H1 (cell line): ENCODE results near the gene KLHL30. TPM values are rescaled to one million over a fixed set of nuclear protein-coding genes. Genes with fewer than 3 reads are reported as not detected.

Experiments
- CTCF ChIA-PET: fragments of 300-600 bp; sonication (Branson Sonifier 250); formaldehyde crosslinking; loops from one replicate; lab custom pipeline; 2021; ENCODE audit not compliant: partially characterized antibody; lab: Charles Lee
- POLR2A ChIA-PET: fragments of 300-600 bp; sonication (Branson Sonifier 250); formaldehyde crosslinking; loops from one replicate; lab custom pipeline; 2021; ENCODE audit warnings: inconsistent platforms; ENCODE audit not compliant: partially characterized antibody; lab: Charles Lee
- DNase-seq, 2 experiments: peaks; one replicate each; pipeline versions ENCODE4 v3.0.0 to v3.0.0-alpha.2; 2010 to 2022; ENCODE audit warnings: low spot score in 2 of 2, low read depth in 1 of 2, mixed read lengths in 1 of 2
- FAIRE-seq: peaks from 2 replicates; lab custom pipeline; 2011; peaks lifted over from hg19 to GRCh38; lab: Jason Lieb, UNC
- H2AFZ ChIP-seq: 2 replicates; pipeline ENCODE4 v1.8.1; 2012; ENCODE audit warnings: low read length, inconsistent platforms
- H2AK5ac ChIP-seq: 2 replicates; pipeline ENCODE4 v1.6.1; 2013; ENCODE audit warnings: low read depth, low read length
- H2BK120ac ChIP-seq: replicated peaks from 2 replicates; pipeline ENCODE3; 2013; ENCODE audit warnings: low read depth, low read length, inconsistent platforms
- H2BK12ac ChIP-seq: 2 replicates; pipeline ENCODE4 v1.6.1; 2013; ENCODE audit warnings: low read depth, low read length
- H2BK15ac ChIP-seq: 2 replicates; pipeline ENCODE4 v1.6.1; 2013; ENCODE audit warnings: low read length
- H2BK20ac ChIP-seq: 2 replicates; pipeline ENCODE4 v1.6.1; 2013; ENCODE audit warnings: low read length
- H2BK5ac ChIP-seq: 2 replicates; pipeline ENCODE4 v1.6.1; 2013; ENCODE audit warnings: low read depth, low read length
- H3K14ac ChIP-seq: 2 replicates; pipeline ENCODE4 v1.6.1; 2013; ENCODE audit warnings: inconsistent platforms; ENCODE audit not compliant: insufficient read length
- H3K18ac ChIP-seq: 2 replicates; pipeline ENCODE4 v1.6.1; 2013; ENCODE audit warnings: low read length; ENCODE audit errors: extremely low read depth
- H3K23ac ChIP-seq: 2 replicates; pipeline ENCODE4 v1.6.1; 2013; ENCODE audit warnings: inconsistent platforms; ENCODE audit not compliant: insufficient read length
- H3K23me2 ChIP-seq: 2 replicates; pipeline ENCODE4 v1.6.1; 2013; ENCODE audit warnings: low read depth, low read length
- H3K27ac ChIP-seq: 2 replicates; pipeline ENCODE4 v1.6.1; 2011; ENCODE audit warnings: low read depth, low read length, inconsistent platforms
- H3K27me3 ChIP-seq, 4 experiments: replicated peaks in 1 of 4; 1 replicate in 1 of 4; 2 replicates in 3 of 4; pipeline versions ENCODE4 v1.6.1 to v1.8.1; 2011 to 2013; ENCODE audit warnings: low read length in 3 of 4, mild to moderate bottlenecking in 3 of 4, inconsistent platforms in 2 of 4, mixed read lengths in 2 of 4, moderate library complexity in 1 of 4; ENCODE audit not compliant: control insufficient read depth in 3 of 4, insufficient read depth in 3 of 4; ENCODE audit errors: extremely low read depth in 1 of 4
- H3K36me3 ChIP-seq, 4 experiments: 2 replicates each; pipeline versions ENCODE4 v1.6.1 to v1.8.1; 2011 to 2013; ENCODE audit warnings: mild to moderate bottlenecking in 4 of 4, low read length in 3 of 4, moderate library complexity in 2 of 4, control low read depth in 1 of 4, inconsistent platforms in 1 of 4; ENCODE audit not compliant: insufficient read depth in 4 of 4, control insufficient read depth in 2 of 4
- H3K4ac ChIP-seq: replicated peaks from 2 replicates; pipeline ENCODE3; 2013; ENCODE audit warnings: low read length, low read depth, mixed read lengths, inconsistent platforms; ENCODE audit not compliant: insufficient read length
- H3K4me1 ChIP-seq, 4 experiments: replicated peaks in 1 of 4; 1 replicate in 1 of 4; 2 replicates in 3 of 4; pipeline versions ENCODE4 v1.6.1 to v1.8.1; 2011 to 2013; ENCODE audit warnings: low read length in 3 of 4, inconsistent platforms in 2 of 4, mixed read lengths in 1 of 4; ENCODE audit not compliant: insufficient read depth in 4 of 4, control insufficient read depth in 3 of 4
- H3K4me2 ChIP-seq, 2 experiments: 2 replicates each; pipeline versions ENCODE4 v1.6.1 to v1.8.1; 2011 to 2013; ENCODE audit warnings: low read depth in 2 of 2, low read length in 2 of 2, control low read depth in 1 of 2, inconsistent platforms in 1 of 2, mild to moderate bottlenecking in 1 of 2; ENCODE audit not compliant: insufficient read depth in 1 of 2
- H3K4me3 ChIP-seq, 4 experiments: fragments of 200-600, 300-600 bp in 1 of 4; sonication (generic), shearing (Covaris generic), sonication (Bioruptor Twin) in 1 of 4; 2 replicates each; pipeline versions ENCODE4 v1.5.1 to v1.8.1; 2011 to 2016; ENCODE audit warnings: low read length in 4 of 4, low read depth in 3 of 4, control low read depth in 2 of 4, inconsistent platforms in 2 of 4, mild to moderate bottlenecking in 2 of 4, mixed read lengths in 1 of 4, moderate library complexity in 1 of 4; ENCODE audit not compliant: insufficient read depth in 2 of 4; ENCODE audit errors: extremely low read depth in 1 of 4
- H3K56ac ChIP-seq: replicated peaks from 2 replicates; pipeline ENCODE3; 2013; ENCODE audit warnings: low read depth, mild to moderate bottlenecking, mixed read lengths, low read length, inconsistent platforms; ENCODE audit not compliant: insufficient read length
- H3K79me1 ChIP-seq: 2 replicates; pipeline ENCODE4 v1.6.1; 2013; ENCODE audit warnings: low read depth, low read length, control low read depth
- H3K79me2 ChIP-seq, 2 experiments: 2 replicates each; pipeline versions ENCODE4 v1.6.1 to v1.8.1; 2012 to 2013; ENCODE audit warnings: low read length in 2 of 2, mild to moderate bottlenecking in 2 of 2, inconsistent platforms in 1 of 2; ENCODE audit not compliant: insufficient read depth in 2 of 2, control insufficient read depth in 1 of 2
- H3K9ac ChIP-seq, 4 experiments: replicated peaks in 1 of 4; 1 replicate in 1 of 4; 2 replicates in 3 of 4; pipeline versions ENCODE4 v1.6.1 to v1.8.1; 2011 to 2013; ENCODE audit warnings: low read depth in 3 of 4, low read length in 3 of 4, control low read depth in 2 of 4, mild to moderate bottlenecking in 2 of 4, moderate library complexity in 2 of 4, inconsistent platforms in 1 of 4; ENCODE audit errors: extremely low read depth in 1 of 4
- H3K9me3 ChIP-seq, 2 experiments: 2 replicates each; pipeline versions ENCODE4 v1.6.1 to v1.8.1; 2012 to 2013; ENCODE audit warnings: mild to moderate bottlenecking in 2 of 2, moderate library complexity in 2 of 2, control low read depth in 1 of 2, inconsistent platforms in 1 of 2, low read depth in 1 of 2, low read length in 1 of 2, mixed read lengths in 1 of 2; ENCODE audit not compliant: insufficient read depth in 2 of 2
- H4K20me1 ChIP-seq, 2 experiments: replicated peaks in 1 of 2; 2 replicates each; pipeline versions ENCODE3 to v1.8.1; 2011 to 2013; ENCODE audit warnings: inconsistent platforms in 2 of 2, low read length in 2 of 2, mild to moderate bottlenecking in 1 of 2; ENCODE audit not compliant: insufficient read depth in 2 of 2, control insufficient read depth in 1 of 2
- H4K5ac ChIP-seq: 2 replicates; pipeline ENCODE4 v1.6.1; 2013; ENCODE audit warnings: low read length, low read depth, mixed read lengths, inconsistent platforms; ENCODE audit not compliant: insufficient read length
- H4K8ac ChIP-seq: 2 replicates; pipeline ENCODE4 v1.8.0; 2013; ENCODE audit warnings: mild to moderate bottlenecking, moderate library complexity, low read length, inconsistent platforms; ENCODE audit not compliant: insufficient read depth; ENCODE audit errors: extremely low read depth
- H4K91ac ChIP-seq: replicated peaks from 2 replicates; pipeline ENCODE3; 2013; ENCODE audit warnings: low read length, mixed read lengths, inconsistent platforms; ENCODE audit not compliant: insufficient read length
- CTBP2 ChIP-seq: IDR thresholded peaks from 2 replicates; pipeline ENCODE4 v1.7.0; 2011; ENCODE audit warnings: borderline replicate concordance, mild to moderate bottlenecking, moderate library complexity, mixed read lengths, low read length; ENCODE audit not compliant: insufficient read depth, insufficient read length
- JUN ChIP-seq: IDR thresholded peaks from 2 replicates; pipeline ENCODE4 v1.6.1; 2011; ENCODE audit warnings: low read depth, mild to moderate bottlenecking, improper control_type of control experiment, low read length
- KDM4A ChIP-seq: IDR thresholded peaks from one replicate; pipeline ENCODE4 v1.7.1; 2012; ENCODE audit warnings: low read depth, mild to moderate bottlenecking, moderate library complexity, low read length, inconsistent platforms; ENCODE audit not compliant: severe bottlenecking
- WGBS, 2 experiments: shearing (Covaris generic) in 1 of 2; methylation state at CpG; one replicate each; pipeline versions ENCODE4 v1.1.6 to v1.1.7; 2013 to 2015; ENCODE audit warnings: low lambda C conversion rate in 2 of 2, mixed read lengths in 2 of 2, inconsistent platforms in 1 of 2, low coverage in 1 of 2, missing lambda C conversion rate in 1 of 2; ENCODE audit not compliant: insufficient replicate concordance in 2 of 2, insufficient coverage in 1 of 2, insufficient read length in 1 of 2; ENCODE audit errors: extremely low coverage in 1 of 2, missing lambda C conversion rate in 1 of 2; 5-methylcytosine and 5-hydroxymethylcytosine counted together
- polyA plus RNA-seq, 7 experiments: library from polyadenylated mRNA; depleted of rRNA in 3 of 7; stranded (reverse) in 5 of 7; unstranded in 2 of 7; fragments of >200 nt in 5 of 7; fragments of 200-250 nt in 2 of 7; gene quantifications; 1 replicate in 5 of 7; 2 replicates in 1 of 7; 4 replicates in 1 of 7; pipeline versions ENCODE4 v1.2.1 to v1.2.3, GENCODE V29; 2011 to 2013; ENCODE audit warnings: missing spikeins in 2 of 7, mixed read lengths in 2 of 7
- total RNA-seq: library from RNA; stranded (reverse); fragmentation: NEBNext Ultra II Directional; extraction: Animal tissue kit (Norgen Biotek cat#: 25700); gene quantifications from 2 replicates; pipeline ENCODE4 v1.2.1, GENCODE V29; 2021
- TF ChIP-seq, protein P1 (sequence below), 3 experiments: IDR thresholded peaks; 1 replicate in 2 of 3; 2 replicates in 1 of 3; pipeline versions ENCODE4 v1.5.1 to v1.6.1; 2011; ENCODE audit warnings: low read length in 3 of 3, mild to moderate bottlenecking in 3 of 3, inconsistent platforms in 2 of 3, low read depth in 1 of 3, moderate library complexity in 1 of 3; ENCODE audit not compliant: insufficient read depth in 1 of 3; ENCODE audit errors: control extremely low read depth in 1 of 3

Gene KLHL30
- total and polyA plus RNA-seq, 2 of the 8 experiments (the other 6 are each of a cell fraction or from before 2014, with no cell fraction given), result not detected

DNA sequence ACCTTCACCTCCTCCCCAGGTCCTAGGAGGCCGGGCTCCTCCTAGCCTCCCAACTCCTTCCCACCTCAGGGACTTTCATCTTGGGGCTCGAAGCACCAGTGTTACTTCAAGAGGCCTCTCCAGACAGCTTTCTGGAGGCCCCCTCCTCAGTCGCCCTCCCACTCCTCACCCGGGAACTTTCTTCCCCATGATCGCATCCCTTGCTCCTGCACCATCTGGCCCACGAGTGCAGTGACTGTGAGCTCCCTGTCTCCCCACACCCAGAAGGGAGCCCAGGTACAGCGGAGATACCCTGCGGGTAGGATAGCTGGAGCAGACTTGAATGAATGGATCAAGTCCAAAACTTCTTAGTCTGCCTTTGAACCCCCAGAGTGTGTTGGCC, 26.4 kb downstream of the KLHL30 start:
- no peak overlapping the region for H2BK15ac ChIP-seq
- H2BK20ac ChIP-seq, result no peak overlapping the region
- CTCF ChIA-PET, result interaction anchor here (0.6 to 1.4 kb wide), 2 partner anchors 9 to 28 kb away, joined by 3 to 5 read pairs; no protein-coding TSS in a partner anchor
- H4K20me1 ChIP-seq, result peaks cover 4 to 6% of the 10 kb centered on the region in 2 experiments
- H3K79me2 ChIP-seq, result no peaks in the 10 kb centered on the region
- H4K5ac ChIP-seq, result no peak overlapping the region
- H3K56ac ChIP-seq, result no peak overlapping the region
- no peak overlapping the region for H3K18ac ChIP-seq
- H3K9ac ChIP-seq, result no peak overlapping the region
- H4K8ac ChIP-seq, result no peak overlapping the region; the same call in 1 of the 2 replicates
- TF ChIP-seq JUN, result no peak
- TF ChIP-seq KDM4A, result no peak
- no peak for TF ChIP-seq CTBP2
- TF ChIP-seq, protein P1, sequence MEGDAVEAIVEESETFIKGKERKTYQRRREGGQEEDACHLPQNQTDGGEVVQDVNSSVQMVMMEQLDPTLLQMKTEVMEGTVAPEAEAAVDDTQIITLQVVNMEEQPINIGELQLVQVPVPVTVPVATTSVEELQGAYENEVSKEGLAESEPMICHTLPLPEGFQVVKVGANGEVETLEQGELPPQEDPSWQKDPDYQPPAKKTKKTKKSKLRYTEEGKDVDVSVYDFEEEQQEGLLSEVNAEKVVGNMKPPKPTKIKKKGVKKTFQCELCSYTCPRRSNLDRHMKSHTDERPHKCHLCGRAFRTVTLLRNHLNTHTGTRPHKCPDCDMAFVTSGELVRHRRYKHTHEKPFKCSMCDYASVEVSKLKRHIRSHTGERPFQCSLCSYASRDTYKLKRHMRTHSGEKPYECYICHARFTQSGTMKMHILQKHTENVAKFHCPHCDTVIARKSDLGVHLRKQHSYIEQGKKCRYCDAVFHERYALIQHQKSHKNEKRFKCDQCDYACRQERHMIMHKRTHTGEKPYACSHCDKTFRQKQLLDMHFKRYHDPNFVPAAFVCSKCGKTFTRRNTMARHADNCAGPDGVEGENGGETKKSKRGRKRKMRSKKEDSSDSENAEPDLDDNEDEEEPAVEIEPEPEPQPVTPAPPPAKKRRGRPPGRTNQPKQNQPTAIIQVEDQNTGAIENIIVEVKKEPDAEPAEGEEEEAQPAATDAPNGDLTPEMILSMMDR (IDR thresholded peaks at IDR 0.05; ENCODE audit: control extremely low read depth in 1 of 3, insufficient read depth in 1 of 3, low read depth in 1 of 3, low read length in 3 of 3), result no peak
- H3K36me3 ChIP-seq, result peaks cover 0 to 4% (median 2%) of the 10 kb centered on the region in 4 experiments; a peak in 4 of 8 replicates
- no peak overlapping the region for H2BK5ac ChIP-seq
- no peaks in the 10 kb centered on the region for H3K9me3 ChIP-seq
- POLR2A ChIA-PET, result interaction anchor here (0.9 to 1.2 kb wide), 2 partner anchors 10 to 49 kb away, joined by 3 read pairs; no protein-coding TSS in a partner anchor
- H4K91ac ChIP-seq, result no peak overlapping the region
- H3K79me1 ChIP-seq, result no peaks in the 10 kb centered on the region; the same call in 1 of the 2 replicates
- H3K4me2 ChIP-seq, result no peak overlapping the region
- FAIRE-seq (no peak), DNase-seq (no peak)
- H3K27ac ChIP-seq, result no peak overlapping the region
- H2AK5ac ChIP-seq, result no peak overlapping the region
- no peak overlapping the region for H3K14ac ChIP-seq
- H3K4me1 ChIP-seq, result peaks cover 0 to 5% (median under 1%) of the 10 kb centered on the region in 4 experiments; a peak in 4 of 7 replicates
- H2BK12ac ChIP-seq, result no peak overlapping the region
- H2AFZ ChIP-seq, result no peak overlapping the region
- H2BK120ac ChIP-seq, result no peak overlapping the region
- H3K27me3 ChIP-seq, result peaks cover 20 to 44% (median 33%) of the 10 kb centered on the region in 4 experiments
- peaks cover 4% of the 10 kb centered on the region; the same call in 1 of the 2 replicates for H3K23me2 ChIP-seq
- no peak overlapping the region for H3K23ac ChIP-seq
- H3K4ac ChIP-seq, result no peak overlapping the region
- WGBS, 2 experiments, result 95% methylated on average over 8 of the region's 8 CpGs; no CpG with 5 or more reads in 1 of the 2 experiments
- H3K4me3 ChIP-seq, result no peak overlapping the region
